ENCODE data around the gene SPAG9. TPM values are rescaled to one million over a fixed set of nuclear protein-coding genes. Genes with fewer than 3 reads are reported as not detected.
"Not testable (repeated sequence)": the region's sequence is repeated elsewhere in the genome, so short reads cannot be mapped to it uniquely, and the experiment has no call there.

Gene SPAG9
- total RNA-seq, 4 donors from 2014 or later, result 139 to 171 (median 143) TPM

DNA sequence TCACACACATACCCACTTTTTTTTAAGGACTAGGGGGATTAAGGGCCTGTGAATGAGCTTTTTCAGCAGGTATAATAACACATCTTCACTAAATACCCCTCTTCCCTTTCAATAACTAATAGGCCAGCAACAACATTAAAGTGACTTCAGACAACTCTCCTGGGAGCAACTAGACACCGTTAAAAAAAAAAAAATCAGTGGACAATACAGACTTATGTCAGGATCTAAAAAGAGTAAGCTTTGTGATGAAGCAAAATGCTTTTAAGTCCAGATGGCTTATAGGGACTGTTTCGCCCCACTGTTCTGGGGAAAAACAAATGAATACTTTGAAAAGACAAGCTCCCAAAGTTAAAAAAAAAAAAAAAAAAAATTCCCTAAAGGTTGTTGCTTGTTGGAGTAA is 29.0 kb downstream of the SPAG9 start:
- ATAC-seq, result peak; percentile 72 to 90
- peaks cover 34 to 50% of the 10 kb centered on the region in 2 donors for H3K4me1 ChIP-seq

DNA sequence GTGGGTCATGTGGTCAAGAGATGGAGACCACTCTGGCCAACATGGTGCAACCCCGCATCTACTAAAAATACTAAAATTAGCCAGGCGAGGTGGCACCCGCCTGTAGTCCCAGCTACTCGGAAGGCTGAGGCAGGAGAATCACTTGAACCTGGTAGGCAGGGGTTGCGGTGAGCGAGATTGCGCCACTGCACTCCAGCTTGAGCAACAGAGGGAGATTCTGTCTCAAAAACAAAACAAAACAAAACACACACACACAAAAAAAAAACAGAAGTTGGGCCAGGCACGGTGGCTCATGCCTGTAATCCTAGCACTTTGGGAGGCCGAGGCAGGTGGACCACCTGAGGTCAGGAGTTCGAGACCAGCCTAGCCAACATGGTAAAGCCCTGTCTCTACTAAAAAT is 31.8 kb downstream of the SPAG9 start:
- peaks cover 32 to 64% of the 10 kb centered on the region in 2 donors for H3K4me1 ChIP-seq
- intact Hi-C loops (cut with DNase I; ENCODE audit: low total_unique reads); in situ Hi-C loops (cut with MboI; ENCODE audit: low sequenced_read_pairs in 4 of 4); H3K27me3 ChIP-seq; H3K36me3 ChIP-seq; H3K4me3 ChIP-seq; H3K27ac ChIP-seq; DNase-seq; H3K9me3 ChIP-seq; ATAC-seq: not testable (repeated sequence)

More for the DNA sequence above, 29.0 kb downstream of the SPAG9 start:
- TF ChIP-seq, protein P1, sequence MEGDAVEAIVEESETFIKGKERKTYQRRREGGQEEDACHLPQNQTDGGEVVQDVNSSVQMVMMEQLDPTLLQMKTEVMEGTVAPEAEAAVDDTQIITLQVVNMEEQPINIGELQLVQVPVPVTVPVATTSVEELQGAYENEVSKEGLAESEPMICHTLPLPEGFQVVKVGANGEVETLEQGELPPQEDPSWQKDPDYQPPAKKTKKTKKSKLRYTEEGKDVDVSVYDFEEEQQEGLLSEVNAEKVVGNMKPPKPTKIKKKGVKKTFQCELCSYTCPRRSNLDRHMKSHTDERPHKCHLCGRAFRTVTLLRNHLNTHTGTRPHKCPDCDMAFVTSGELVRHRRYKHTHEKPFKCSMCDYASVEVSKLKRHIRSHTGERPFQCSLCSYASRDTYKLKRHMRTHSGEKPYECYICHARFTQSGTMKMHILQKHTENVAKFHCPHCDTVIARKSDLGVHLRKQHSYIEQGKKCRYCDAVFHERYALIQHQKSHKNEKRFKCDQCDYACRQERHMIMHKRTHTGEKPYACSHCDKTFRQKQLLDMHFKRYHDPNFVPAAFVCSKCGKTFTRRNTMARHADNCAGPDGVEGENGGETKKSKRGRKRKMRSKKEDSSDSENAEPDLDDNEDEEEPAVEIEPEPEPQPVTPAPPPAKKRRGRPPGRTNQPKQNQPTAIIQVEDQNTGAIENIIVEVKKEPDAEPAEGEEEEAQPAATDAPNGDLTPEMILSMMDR (IDR thresholded peaks at IDR 0.05 in 4 of 5, conservative IDR thresholded peaks at IDR 0.05 in 1 of 5), result no peak
- in situ Hi-C loops (cut with MboI; ENCODE audit: low sequenced_read_pairs in 4 of 4) (no loop called here), intact Hi-C loops (cut with DNase I; ENCODE audit: low total_unique reads) (loop anchor here (5.0 kb wide), 1 partner anchor 74 kb away; no protein-coding TSS in a partner anchor)
- Histone ChIP-seq H3K9me3 (no peaks in the 10 kb centered on the region), H3K27me3 (no peaks in the 10 kb centered on the region), H3K27ac (peak overlapping the region; percentile 51 to 68 (median 60)), H3K36me3 (no peaks in the 10 kb centered on the region), H3K4me3 (peak overlapping the region in 1 of 4 donors; percentile 9)
- DNase-seq, result no peak

DNA sequence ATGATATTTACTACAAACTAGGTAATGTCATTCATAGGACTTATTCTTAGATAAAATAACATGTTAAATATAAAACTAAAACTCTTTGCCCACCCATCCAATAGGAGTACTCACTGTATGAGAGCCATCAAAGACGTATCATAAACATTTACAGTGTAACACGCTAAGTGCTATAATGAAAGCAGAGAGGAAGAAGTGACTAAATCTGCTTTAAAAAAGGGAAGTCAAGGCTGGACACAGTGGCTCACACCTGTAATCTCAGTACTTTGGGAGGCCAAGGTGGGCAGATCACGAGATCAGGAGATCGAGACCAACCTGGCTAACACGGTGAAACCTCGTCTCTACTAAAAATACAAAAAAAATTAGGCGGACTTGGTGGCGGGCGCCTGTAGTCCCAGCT is 32.4 kb downstream of the SPAG9 start:
- DNase-seq, result no peak
- in situ Hi-C loops (cut with MboI; ENCODE audit: low sequenced_read_pairs in 4 of 4) (no loop called here), intact Hi-C loops (cut with DNase I; ENCODE audit: low total_unique reads) (no loop called here)
- peaks cover 28 to 61% of the 10 kb centered on the region in 2 donors for H3K4me1 ChIP-seq
- no peak for TF ChIP-seq POLR2A (IDR thresholded peaks at IDR 0.05)
- TF ChIP-seq, protein P1 (IDR thresholded peaks at IDR 0.05 in 4 of 5, conservative IDR thresholded peaks at IDR 0.05 in 1 of 5), result no peak
- H3K9me3 ChIP-seq, result no peaks in the 10 kb centered on the region
- no peak overlapping the region for H3K27ac ChIP-seq
- no peaks in the 10 kb centered on the region for H3K36me3 ChIP-seq
- no peak overlapping the region for H3K4me3 ChIP-seq
- H3K27me3 ChIP-seq, result no peaks in the 10 kb centered on the region
- no peak for ATAC-seq

DNA sequence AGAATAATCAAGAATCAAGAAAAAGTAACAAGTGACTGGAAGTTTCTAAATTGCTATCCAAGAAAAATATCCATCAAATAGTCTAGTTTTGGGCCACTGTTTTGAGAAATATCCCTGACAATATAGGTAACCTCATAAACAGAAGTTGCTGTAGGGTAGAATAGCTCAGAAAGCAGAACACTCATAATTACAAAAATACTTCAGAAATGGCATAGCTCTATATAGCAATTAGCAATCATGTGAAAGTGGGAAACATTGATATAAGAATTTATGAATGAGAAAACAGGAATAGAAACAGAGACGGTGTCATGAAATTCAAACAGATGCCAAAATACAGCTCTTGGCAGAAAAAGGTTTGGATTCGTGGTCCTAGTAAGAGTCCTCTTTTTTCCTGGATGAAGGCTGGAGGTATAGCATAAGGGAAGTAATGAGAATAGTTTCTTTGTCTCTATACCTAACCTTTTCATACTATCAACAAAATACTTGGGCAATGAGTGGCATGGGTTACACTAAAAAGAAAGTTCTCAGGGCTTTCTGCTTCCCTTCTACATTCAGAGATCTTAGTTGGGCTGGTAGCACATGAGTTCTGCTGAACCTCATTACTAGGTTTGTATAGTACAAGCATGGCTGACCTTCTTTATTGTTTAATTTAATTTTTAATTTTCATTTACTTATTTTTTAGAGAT is 33.5 kb downstream of the SPAG9 start:
- H3K27me3 ChIP-seq, result no peaks in the 10 kb centered on the region
- no peaks in the 10 kb centered on the region for H3K36me3 ChIP-seq
- TF ChIP-seq, protein P1 (IDR thresholded peaks at IDR 0.05 in 4 of 5, conservative IDR thresholded peaks at IDR 0.05 in 1 of 5), result no peak
- peaks cover 22 to 57% of the 10 kb centered on the region in 2 donors for H3K4me1 ChIP-seq
- in situ Hi-C loops (cut with MboI; ENCODE audit: low sequenced_read_pairs in 4 of 4) (no loop called here), intact Hi-C loops (cut with DNase I; ENCODE audit: low total_unique reads) (no loop called here)
- ATAC-seq, result no peak
- no peak overlapping the region for H3K4me3 ChIP-seq
- no peaks in the 10 kb centered on the region for H3K9me3 ChIP-seq
- peak overlapping the region in 1 of 4 donors; percentile 4 for H3K27ac ChIP-seq
- DNase-seq, result no peak

DNA sequence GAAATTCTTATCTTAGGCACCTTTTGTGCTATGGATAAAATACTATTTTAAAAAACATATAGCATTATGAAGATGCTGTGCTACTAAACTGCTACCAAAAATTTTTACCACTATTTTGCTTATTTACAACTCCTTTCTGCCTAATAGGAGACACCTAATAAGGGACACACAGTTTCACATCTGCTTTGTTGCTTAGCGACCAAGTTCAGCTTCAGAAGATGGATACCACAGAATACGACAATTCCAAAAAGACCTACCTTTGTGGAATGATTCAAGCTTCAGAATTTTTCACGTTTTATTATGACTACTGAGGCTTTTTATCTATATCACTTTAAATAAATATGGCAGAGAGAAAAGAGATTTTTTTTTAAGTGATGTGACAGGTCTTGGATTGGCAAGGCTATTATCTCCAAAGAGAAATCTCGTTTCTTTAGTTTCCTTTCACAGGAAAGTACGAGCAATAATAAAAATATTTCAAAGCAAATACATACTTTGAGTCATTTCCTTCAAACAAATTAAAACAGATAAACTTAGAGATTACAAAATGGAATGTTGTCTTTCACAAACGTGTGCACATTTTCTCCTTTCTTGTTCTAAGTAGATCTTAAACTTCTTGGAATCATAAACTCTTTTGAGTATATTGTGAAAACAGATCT is 35.4 kb downstream of the SPAG9 start:
- no peak for TF ChIP-seq POLR2A (IDR thresholded peaks at IDR 0.05)
- TF ChIP-seq, protein P1 (IDR thresholded peaks at IDR 0.05 in 4 of 5, conservative IDR thresholded peaks at IDR 0.05 in 1 of 5), result no peak
- ATAC-seq, result no peak
- DNase-seq, result no peak
- in situ Hi-C loops (cut with MboI; ENCODE audit: low sequenced_read_pairs in 4 of 4), result no loop called here
- H3K4me1 ChIP-seq, result peaks cover 9 to 38% of the 10 kb centered on the region in 2 donors
- H3K27me3 ChIP-seq, result no peaks in the 10 kb centered on the region
- no peaks in the 10 kb centered on the region for H3K36me3 ChIP-seq
- H3K9me3 ChIP-seq, result no peaks in the 10 kb centered on the region
- H3K4me3 ChIP-seq, result no peak overlapping the region
- no peak overlapping the region for H3K27ac ChIP-seq
- intact Hi-C loops (cut with DNase I; ENCODE audit: low total_unique reads), result no loop called here

Measured in gastrocnemius medialis (tissue), 4 donors.